Measurements from ENCODE around the gene TUT7.
"Not testable (repeated sequence)": the region's sequence is repeated elsewhere in the genome, so short reads cannot be mapped to it uniquely, and the experiment has no call there.

The TUT7 gene

DNA sequence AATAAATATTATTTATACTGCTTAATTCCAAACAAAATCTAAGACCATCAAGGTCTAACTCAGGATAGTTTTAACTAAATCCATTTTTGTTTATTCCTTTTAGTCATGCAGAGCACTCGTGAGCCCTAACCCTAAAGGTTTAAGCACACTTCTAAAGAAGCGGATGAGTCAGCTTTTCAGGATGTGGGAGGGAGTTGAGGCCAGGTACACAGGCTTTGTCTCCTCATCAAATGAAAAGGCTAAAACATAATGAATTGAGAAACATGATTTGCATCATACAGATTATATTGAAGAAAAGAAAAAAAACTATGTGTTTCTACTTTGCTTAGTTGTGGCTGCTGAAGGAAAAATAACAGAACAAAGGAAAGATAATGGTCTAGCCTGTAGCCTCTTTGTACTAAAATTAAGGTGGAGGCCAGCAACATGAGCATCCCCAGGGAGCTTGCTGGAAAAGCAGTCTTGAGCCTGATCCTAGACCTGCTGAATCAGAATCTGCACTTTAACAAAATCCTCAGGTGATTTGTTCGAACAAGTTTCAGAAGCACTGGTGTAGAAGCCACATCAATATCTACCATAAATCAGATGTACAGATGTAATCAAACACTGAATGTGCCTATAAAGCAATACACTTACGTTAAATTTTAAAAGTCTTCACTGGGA lies 50.8 kb downstream of the TUT7 start:
- no peak for DNase-seq

DNA sequence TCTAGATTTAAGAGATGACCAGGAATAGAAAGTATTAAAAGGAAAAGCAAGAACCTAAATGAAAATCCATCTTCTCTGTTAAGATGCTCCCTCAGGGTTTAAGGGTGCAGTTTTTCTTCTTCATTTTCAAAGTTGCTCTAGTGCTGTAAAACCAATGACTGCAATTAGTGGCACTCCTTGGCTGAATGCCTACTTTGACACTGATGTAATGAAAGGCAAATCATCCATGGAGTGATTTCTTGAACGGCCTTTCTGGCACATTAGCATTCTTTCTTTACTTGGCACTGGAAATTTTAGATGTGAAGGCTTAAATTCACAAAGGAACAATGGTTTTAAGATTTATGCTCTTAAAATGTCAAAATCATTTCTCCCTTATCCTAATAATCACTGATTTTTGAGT lies 52.5 kb downstream of the TUT7 start:
- no peak for DNase-seq

DNA sequence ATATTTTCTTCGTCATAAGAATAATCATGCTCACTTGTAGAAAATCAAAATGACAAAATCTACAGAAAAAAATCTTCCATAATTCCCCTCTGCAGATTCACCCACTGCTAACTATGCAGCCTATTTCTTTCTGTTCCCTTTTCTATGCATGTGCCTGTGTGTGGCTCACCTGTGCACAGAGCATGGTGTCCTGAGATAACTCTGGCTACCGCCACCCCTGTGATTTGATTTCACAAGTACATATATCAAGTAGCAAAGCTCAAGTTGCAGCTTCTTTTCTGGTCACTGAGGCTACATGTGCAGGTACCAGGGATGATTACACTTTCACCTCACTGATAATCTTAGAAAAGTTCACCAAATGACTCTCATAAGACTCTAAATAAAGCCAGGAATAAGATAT lies 53.5 kb downstream of the TUT7 start:
- DNase-seq, result no peak

DNA sequence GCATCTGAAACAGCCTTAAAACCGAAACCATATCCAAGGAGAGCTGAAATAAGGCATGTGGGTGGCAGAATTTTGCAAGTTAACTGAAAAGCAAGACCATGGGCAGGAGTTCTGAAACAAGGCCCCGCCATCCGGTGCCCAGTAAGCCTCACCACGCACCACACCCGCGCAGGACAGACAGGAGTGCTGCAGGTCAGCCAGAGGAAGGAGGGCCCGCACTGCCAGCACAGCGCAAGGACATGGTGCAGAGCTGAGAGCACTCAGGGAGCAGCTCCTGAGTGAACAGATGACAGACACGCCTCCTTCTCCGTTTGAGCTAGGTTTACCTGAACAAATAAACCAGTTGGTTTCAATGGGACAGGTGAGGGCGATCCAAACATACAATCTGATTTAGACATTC lies 55.3 kb downstream of the TUT7 start:
- no peak for DNase-seq

DNA sequence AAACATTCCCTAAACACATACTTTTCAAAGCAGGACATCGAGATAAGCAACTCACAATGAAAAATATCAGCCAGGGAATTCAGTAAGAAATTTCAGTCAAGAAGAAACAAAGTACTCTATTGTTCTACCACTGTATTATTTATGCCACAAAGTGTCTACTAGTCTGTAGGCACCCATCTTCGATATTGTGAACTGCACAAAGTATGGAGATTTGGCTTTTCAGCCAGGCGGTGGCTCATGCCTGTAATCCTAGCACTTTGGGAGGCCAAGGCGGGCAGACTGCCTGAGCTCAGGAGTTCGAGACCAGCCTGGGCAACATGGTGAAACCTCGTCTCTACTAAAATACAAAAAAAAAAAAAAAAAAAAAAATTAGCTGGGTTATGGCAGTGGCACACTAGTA lies 63.9 kb downstream of the TUT7 start:
- not testable (repeated sequence) for DNase-seq

DNA sequence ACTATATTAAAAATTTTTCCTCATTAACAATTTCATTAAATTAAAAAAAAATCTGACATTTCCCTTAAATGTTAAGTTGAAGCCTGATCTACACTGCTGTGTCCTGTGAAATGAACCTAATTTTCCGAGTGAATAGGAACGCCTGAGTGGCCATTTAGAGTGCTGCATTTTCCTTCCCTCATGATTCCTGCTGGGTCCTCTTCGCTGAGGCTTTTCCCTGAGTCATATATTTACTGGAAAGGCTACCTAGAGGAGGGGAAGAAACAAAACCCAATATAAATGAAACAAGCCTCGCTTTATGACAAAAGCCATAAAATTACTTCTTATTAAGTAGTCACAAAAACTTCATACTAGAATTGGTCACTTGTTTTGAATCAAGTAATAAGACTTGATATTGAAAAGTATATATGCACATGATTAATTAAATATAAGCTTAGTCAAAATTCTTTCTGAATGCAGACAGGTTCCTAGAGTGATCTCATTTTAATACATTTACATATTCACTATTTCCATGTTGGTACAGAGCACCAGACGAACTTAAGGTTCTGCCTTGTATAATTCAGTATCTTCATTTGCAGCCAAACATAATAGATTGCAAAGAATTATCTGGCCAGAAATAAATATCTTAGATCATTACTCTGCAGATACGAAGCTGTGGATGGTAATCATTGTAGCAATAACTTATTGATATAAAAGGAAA lies 65.6 kb downstream of the TUT7 start:
- DNase-seq, result no peak

DNA sequence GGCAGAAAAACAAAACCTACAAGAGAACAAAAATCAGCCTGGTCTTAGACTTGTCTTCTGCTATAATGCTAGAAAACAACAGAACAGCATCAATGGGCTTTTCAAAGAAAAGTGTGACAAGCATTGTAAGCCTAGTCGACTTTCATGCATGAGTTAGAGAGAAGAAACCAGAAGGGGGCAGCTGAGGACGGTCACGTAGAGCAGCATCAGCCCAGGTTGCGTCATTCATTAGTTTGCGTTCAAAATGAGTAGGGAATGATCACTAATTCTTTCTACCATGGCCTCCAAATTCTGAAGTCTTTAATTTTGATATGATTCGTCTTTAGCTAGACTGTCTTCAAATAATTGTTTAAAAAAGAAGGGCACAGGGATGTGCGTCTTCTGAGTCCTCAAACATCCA lies 67.2 kb downstream of the TUT7 start:
- no peak for DNase-seq

DNA sequence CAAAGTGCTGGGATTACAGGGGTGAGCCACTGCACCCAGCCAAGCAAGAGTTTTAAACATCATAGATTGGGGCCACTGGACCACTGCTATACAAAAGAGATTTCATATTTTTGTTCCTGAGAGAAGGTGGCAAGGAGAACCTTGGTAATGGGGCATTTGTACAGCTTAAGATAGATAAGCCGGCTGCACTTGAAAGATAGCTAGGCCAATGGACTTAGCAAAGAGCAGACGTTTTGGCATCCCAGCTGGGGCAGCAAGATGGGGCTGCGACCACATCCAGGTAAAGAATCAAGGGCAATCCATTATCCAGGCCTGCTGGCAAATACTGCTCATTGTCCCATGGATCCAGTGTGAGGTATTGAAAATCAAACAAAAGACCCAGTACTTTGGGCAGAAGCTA lies 67.9 kb downstream of the TUT7 start:
- DNase-seq, result no peak

DNA sequence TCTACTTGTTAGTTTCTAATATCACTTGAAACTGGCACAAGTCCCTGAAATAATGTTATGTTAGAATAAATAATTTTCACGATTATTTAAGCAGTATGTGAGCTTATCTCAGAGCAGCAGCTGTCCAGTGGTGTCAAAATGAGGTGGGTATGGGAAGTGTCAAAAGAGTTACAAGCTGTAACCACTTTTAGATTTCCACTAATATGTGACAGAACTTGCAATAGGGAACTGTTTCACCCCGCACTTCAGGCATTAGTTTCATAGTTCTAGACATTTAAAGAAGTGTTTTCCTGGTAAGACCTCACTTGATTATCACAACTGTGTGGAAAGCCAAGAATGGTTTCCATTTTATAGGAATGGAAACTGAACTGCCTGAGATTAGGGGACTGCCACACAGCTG lies 68.9 kb downstream of the TUT7 start:
- DNase-seq, result no peak

DNA sequence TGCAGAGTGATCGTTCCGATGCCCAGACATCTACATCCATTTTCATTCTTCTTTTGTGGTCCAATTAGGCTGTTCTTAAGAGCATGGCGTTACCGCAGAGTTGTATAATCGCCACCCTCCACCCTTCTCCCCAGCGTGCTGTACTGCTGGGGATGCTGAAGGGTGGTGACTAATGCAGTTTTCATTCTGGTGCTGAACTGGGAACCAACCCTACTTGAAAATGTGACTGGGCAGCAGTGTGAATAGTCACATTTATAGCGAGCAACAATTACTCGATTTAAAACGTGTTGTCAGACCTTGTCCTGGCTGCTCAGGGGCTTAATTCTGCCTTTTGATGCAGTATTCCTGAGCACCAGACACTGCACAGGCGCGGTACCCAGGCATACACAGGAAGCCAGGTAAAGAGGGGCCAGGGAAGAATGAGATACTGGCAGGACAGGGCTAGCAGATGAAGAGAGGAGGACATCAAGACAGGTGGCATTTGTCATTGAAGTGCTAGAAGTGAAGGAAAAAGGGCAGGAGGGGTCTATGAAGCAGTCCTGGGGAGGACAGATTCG lies 71.2 kb downstream of the TUT7 start:
- no peak for DNase-seq

DNA sequence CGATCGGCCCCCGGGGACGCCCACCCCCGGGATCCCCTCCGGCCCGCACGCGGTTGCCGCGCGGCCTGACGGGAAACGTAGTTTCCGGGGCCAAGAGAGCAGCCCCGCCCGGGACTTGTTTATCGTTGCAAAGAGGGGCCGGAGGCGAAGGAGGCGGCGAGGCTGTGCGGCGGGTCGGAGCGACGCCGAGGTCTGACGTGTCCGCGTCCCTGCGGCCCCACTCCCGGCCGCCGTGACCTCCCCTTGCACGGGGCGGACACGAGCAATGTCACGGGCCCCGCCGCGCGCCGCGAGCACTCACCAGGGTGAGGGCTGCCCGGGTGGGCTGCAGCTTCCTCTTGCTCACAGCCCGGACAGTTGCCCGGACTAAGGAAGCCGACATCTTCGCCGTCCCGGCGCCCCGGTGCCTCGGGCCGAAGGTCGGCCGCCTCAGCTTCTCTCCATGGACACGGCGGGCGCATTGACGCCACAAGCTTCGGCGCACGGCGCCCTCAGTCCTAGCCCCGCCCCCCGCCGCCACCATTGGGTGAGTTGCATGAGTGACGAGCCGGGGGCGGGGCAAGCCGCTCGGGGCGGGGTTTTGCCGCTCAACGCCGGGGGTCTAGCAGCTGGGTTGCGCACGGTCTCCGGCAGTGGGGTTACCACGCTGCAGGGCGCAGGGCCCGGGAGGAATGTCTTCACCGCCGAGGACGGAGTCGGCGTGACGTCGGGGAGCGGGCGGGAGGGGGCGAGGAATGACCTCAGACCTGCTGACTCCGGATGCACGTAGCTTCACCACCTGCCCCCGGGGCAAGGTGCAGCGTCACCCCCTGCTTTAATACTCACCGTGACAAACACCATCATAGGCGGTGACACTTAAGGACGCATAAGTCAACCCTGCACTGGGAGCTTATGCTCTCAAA lies 71.9 kb downstream of the TUT7 start, which contains the start of gene ISCA1:
ISCA1 (minus strand) TSS at position 462 of the 902 bp plus-strand sequence; CDS start at position 382, 80 bp downstream.
- DNase-seq, result peak; percentile 97

DNA sequence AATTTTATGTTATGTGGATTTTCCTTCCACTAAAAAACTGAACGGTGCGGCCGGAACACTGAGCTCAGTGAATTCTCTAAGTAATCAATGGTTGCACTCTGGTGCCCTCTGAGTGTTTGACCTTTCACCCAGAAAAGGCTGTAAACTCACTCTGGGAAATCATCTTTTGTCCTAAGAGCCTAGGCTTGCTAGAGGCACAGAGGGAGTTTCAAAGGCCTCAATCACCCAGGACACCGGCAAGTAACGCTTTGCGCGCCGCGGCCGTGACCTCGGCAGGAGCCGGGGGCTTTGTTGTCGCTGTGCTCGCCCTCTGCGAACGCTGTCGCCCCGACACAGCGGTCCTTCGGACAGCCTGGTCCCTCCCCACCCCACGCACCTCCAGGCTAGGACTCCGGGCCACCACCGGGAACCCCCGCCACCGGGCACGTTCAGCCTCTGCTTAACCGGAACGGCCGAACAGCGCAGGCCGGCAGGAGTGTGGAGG lies 72.6 kb downstream of the TUT7 start:
- no peak for DNase-seq

DNA sequence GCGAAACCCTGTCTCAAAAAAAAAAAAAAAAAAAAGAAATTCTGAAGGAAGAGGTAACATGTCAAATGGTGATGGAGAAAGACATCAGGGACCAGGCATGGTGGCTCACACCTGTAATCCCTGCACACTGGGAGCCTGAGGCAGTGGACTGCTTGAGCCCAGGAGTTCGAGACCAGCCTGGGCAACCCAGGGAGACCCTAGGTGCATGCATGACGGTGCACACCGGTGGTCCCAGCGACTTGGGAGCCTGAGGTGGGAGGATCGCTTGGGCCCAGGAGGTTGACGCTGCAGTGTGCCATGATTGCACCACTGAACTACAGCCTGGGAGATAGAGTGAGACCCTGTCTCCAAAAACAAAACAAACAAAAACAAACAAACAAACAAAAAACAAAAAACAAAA lies 73.6 kb downstream of the TUT7 start:
- DNase-seq, result no peak

DNA sequence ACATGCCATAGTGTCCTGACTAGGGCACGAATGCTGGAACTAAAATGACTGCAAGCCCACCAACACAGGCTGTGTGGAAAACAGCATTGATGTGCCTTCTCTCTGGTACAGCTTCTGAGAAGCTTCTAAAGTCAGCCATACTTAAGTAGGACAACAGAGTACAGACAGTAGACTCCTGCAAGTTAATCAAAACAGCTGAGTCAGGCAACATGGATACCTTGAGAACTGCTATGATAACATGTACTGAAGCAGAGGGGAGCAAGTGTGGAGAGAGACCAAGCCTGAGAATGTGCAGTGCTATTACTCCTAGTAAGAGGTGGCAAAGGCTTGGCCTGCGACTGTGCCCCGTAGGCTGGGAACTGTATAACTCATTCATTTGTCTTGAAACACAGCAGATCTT lies 74.4 kb downstream of the TUT7 start:
- DNase-seq, result no peak

DNA sequence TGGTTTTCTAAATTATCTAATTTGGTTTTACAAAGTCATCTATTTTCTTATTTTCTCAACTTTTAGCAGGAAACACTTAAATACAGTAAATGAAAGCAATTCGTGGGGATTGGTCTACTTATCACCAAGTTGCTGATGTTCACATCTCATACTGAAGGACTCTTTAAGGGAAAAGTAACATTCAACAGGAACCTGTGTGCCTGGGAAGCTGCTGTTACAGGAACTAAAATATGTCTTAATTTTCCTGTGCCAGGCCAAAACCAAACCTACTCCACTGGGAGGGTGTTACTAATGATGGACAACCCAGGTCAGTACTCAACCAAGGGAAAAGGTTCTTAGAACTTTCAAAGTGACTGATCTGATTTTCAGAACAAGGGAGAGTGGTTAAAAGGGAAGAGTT lies 77.1 kb downstream of the TUT7 start:
- no peak for DNase-seq

DNA sequence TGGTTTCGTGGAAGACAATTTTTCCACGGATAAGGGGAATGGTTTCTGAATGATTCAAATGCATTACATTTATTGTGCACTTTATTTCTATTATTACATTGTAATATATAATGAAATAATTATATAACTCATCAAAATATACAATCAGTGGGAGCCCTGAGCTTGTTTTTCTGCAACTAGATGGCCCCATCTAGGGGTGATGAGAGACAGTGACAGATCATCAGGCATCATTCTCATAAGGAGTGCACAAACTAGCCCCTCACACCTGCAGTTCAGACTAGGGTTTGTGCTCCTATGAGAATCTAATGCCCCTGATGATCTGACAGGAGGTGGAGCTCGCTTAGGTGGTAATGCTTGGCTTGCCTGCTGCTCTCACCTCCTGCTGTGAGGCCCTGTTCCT lies 78.2 kb downstream of the TUT7 start:
- no peak for DNase-seq

DNA sequence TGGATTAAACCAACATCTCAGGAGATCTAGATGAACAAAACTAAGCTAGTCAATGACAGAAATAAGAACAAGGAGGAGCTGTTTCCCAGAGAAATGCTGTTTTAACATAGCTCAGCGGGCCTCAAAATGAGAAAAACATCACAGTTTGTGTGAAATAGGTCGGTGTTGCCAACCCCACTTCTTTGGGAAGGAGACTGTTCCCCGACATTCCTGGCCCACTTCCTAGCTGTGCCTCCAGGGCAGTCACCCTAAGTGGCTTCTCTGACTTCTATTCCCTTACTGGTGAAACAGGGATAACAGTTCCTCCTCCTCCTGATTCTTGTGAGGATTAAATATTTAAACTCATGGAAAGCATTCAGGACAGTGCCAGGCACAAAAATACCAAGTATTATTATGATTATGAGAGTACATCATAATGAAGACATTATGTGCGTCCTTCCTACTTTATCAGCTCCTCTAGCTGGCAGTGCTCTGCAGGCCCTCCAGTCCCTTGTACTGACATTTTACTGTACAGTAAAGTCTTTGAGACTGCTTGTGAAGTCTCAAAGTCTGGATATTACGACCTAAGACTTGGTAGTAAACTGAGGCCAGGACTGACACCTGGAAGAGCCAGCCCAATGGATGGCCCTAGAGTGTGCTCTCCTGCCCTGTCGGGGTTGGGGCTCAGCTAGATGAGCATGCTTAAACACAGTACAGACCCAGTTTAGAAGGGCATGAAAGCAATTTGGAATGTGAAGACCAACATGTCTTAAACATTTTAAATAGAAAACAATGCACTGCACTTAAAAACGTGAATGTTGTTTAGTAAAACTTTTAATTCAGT lies 79.2 kb downstream of the TUT7 start:
- no peak for DNase-seq

DNA sequence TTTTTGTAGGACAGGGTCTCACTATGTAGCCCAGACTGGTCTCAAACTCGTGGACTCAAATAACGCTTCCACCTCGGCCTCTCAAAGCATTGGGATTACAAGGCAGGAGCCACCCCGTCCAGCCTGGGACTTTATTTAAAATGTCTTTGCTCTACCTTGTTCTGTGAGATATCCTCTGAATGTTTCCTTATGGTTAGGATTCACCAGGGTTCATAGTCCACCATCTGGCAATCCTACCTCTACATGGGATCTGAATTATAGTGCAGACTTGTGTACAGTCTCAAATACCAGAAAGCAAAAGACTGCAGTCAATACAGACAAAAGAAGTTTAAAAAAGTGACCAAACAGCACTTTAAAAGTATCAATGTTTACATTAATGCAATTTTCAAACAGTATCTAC lies 82.0 kb downstream of the TUT7 start:
- no peak for DNase-seq

DNA sequence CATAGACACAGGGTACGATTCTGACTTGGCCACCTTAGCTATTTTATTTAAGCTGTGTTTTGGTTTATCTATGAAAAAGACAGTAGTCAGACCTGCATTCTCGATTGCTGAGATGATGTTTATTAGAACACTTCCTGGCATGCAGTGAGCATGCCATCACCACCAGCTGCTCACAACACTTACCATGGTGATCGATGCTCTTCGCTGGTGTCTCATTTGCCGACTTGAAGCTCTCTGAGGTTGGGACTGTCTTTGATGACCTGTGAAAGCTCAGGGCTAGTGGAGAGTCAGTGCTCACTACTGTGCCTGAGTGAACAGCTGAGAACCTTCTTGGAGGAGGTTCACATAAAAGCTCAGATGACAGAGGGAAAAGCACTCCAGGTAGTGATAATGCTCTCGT lies 90.3 kb downstream of the TUT7 start:
- no peak for DNase-seq

DNA sequence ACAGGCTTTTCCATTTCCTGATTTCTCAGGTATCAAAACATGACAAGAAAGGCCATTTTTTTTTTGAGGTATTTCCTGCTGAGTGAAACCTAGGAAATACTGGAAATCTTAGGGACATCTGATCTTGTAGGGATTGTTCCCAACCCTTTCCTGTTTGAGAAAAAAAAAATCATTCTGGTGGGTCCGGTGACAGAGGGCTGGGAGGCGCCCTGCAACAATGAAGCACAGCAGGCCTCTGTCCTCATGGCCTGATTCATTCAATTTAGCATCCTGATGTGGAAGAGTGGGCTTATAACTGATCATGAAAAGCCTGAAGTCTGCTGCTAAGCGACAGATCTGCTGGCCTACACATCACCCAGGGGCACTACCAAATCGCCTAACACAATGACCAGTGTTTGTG lies 91.7 kb downstream of the TUT7 start:
- DNase-seq, result no peak

DNA sequence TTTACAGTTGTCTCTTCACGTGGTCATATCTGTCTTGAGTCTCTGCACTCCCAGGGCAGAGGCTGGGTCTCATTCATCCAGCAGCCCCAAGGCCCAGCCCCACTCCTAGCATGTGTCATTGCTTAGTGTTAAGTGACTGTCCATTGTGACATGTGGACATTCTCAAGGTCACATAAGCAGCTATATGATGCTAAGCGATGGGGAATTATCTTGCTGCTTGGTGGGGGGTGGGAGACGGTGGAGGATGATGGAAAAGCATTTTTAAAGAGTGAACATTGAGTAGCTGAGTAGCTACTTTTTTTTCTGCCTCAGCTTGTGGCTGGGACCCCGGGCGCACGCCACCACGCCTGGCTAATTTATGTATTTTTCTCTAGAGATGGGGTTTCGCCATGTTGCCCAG lies 94.7 kb downstream of the TUT7 start, which contains the start of gene C9orf153:
C9orf153 (minus strand) TSS at position 101 of the 400 bp plus-strand sequence. CDS start 30,054 bp downstream, outside the sequence.
- DNase-seq, result no peak

DNA sequence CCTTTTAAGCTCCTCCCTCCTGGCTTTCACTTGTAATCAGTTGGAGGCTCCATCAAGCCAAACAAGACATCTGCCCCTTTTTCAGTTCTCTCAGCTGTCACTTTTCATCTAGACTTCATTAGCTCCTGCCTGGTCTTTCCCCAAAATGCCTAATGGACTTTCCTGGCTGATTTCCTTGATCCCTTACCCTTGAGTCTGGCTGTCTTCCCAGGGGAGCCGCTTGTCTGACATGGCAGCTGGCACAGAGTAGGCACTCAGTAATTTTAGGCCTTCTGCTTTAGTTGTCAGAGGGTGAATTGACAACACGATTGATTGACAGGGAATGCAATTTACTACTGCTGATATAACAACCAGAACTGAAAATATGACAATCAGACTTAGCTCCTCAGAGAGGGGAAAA lies 96.8 kb downstream of the TUT7 start:
- DNase-seq, result no peak

All from right hindlimb (tissue), 1 donor.